H1 (cell line): ENCODE data around the gene SLC8A1. TPM values are rescaled to one million over a fixed set of nuclear protein-coding genes. Genes with fewer than 3 reads are reported as not detected.

ENCODE experiments used
- CTCF ChIA-PET: fragments of 300-600 bp; sonication (Branson Sonifier 250); formaldehyde crosslinking; loops from one replicate; lab custom pipeline; 2021; ENCODE audit not compliant: partially characterized antibody; lab: Charles Lee
- POLR2A ChIA-PET: fragments of 300-600 bp; sonication (Branson Sonifier 250); formaldehyde crosslinking; loops from one replicate; lab custom pipeline; 2021; ENCODE audit warnings: inconsistent platforms; ENCODE audit not compliant: partially characterized antibody; lab: Charles Lee
- DNase-seq, 2 experiments: peaks; one replicate each; pipeline versions ENCODE4 v3.0.0 to v3.0.0-alpha.2; 2010 to 2022; ENCODE audit warnings: low spot score in 2 of 2, low read depth in 1 of 2, mixed read lengths in 1 of 2
- FAIRE-seq: peaks from 2 replicates; lab custom pipeline; 2011; peaks lifted over from hg19 to GRCh38; lab: Jason Lieb, UNC
- H2AFZ ChIP-seq: 2 replicates; pipeline ENCODE4 v1.8.1; 2012; ENCODE audit warnings: low read length, inconsistent platforms
- H2AK5ac ChIP-seq: 2 replicates; pipeline ENCODE4 v1.6.1; 2013; ENCODE audit warnings: low read depth, low read length
- H2BK120ac ChIP-seq: replicated peaks from 2 replicates; pipeline ENCODE3; 2013; ENCODE audit warnings: low read depth, low read length, inconsistent platforms
- H2BK12ac ChIP-seq: 2 replicates; pipeline ENCODE4 v1.6.1; 2013; ENCODE audit warnings: low read depth, low read length
- H2BK15ac ChIP-seq: 2 replicates; pipeline ENCODE4 v1.6.1; 2013; ENCODE audit warnings: low read length
- H2BK20ac ChIP-seq: 2 replicates; pipeline ENCODE4 v1.6.1; 2013; ENCODE audit warnings: low read length
- H2BK5ac ChIP-seq: 2 replicates; pipeline ENCODE4 v1.6.1; 2013; ENCODE audit warnings: low read depth, low read length
- H3K14ac ChIP-seq: 2 replicates; pipeline ENCODE4 v1.6.1; 2013; ENCODE audit warnings: inconsistent platforms; ENCODE audit not compliant: insufficient read length
- H3K18ac ChIP-seq: 2 replicates; pipeline ENCODE4 v1.6.1; 2013; ENCODE audit warnings: low read length; ENCODE audit errors: extremely low read depth
- H3K23ac ChIP-seq: 2 replicates; pipeline ENCODE4 v1.6.1; 2013; ENCODE audit warnings: inconsistent platforms; ENCODE audit not compliant: insufficient read length
- H3K23me2 ChIP-seq: 2 replicates; pipeline ENCODE4 v1.6.1; 2013; ENCODE audit warnings: low read depth, low read length
- H3K27ac ChIP-seq: 2 replicates; pipeline ENCODE4 v1.6.1; 2011; ENCODE audit warnings: low read depth, low read length, inconsistent platforms
- H3K27me3 ChIP-seq, 4 experiments: replicated peaks in 1 of 4; 1 replicate in 1 of 4; 2 replicates in 3 of 4; pipeline versions ENCODE4 v1.6.1 to v1.8.1; 2011 to 2013; ENCODE audit warnings: low read length in 3 of 4, mild to moderate bottlenecking in 3 of 4, inconsistent platforms in 2 of 4, mixed read lengths in 2 of 4, moderate library complexity in 1 of 4; ENCODE audit not compliant: control insufficient read depth in 3 of 4, insufficient read depth in 3 of 4; ENCODE audit errors: extremely low read depth in 1 of 4
- H3K36me3 ChIP-seq, 4 experiments: 2 replicates each; pipeline versions ENCODE4 v1.6.1 to v1.8.1; 2011 to 2013; ENCODE audit warnings: mild to moderate bottlenecking in 4 of 4, low read length in 3 of 4, moderate library complexity in 2 of 4, control low read depth in 1 of 4, inconsistent platforms in 1 of 4; ENCODE audit not compliant: insufficient read depth in 4 of 4, control insufficient read depth in 2 of 4
- H3K4ac ChIP-seq: replicated peaks from 2 replicates; pipeline ENCODE3; 2013; ENCODE audit warnings: low read length, low read depth, mixed read lengths, inconsistent platforms; ENCODE audit not compliant: insufficient read length
- H3K4me1 ChIP-seq, 4 experiments: replicated peaks in 1 of 4; 1 replicate in 1 of 4; 2 replicates in 3 of 4; pipeline versions ENCODE4 v1.6.1 to v1.8.1; 2011 to 2013; ENCODE audit warnings: low read length in 3 of 4, inconsistent platforms in 2 of 4, mixed read lengths in 1 of 4; ENCODE audit not compliant: insufficient read depth in 4 of 4, control insufficient read depth in 3 of 4
- H3K4me2 ChIP-seq, 2 experiments: 2 replicates each; pipeline versions ENCODE4 v1.6.1 to v1.8.1; 2011 to 2013; ENCODE audit warnings: low read depth in 2 of 2, low read length in 2 of 2, control low read depth in 1 of 2, inconsistent platforms in 1 of 2, mild to moderate bottlenecking in 1 of 2; ENCODE audit not compliant: insufficient read depth in 1 of 2
- H3K4me3 ChIP-seq, 4 experiments: fragments of 200-600, 300-600 bp in 1 of 4; sonication (generic), shearing (Covaris generic), sonication (Bioruptor Twin) in 1 of 4; 2 replicates each; pipeline versions ENCODE4 v1.5.1 to v1.8.1; 2011 to 2016; ENCODE audit warnings: low read length in 4 of 4, low read depth in 3 of 4, control low read depth in 2 of 4, inconsistent platforms in 2 of 4, mild to moderate bottlenecking in 2 of 4, mixed read lengths in 1 of 4, moderate library complexity in 1 of 4; ENCODE audit not compliant: insufficient read depth in 2 of 4; ENCODE audit errors: extremely low read depth in 1 of 4
- H3K56ac ChIP-seq: replicated peaks from 2 replicates; pipeline ENCODE3; 2013; ENCODE audit warnings: low read depth, mild to moderate bottlenecking, mixed read lengths, low read length, inconsistent platforms; ENCODE audit not compliant: insufficient read length
- H3K79me1 ChIP-seq: 2 replicates; pipeline ENCODE4 v1.6.1; 2013; ENCODE audit warnings: low read depth, low read length, control low read depth
- H3K79me2 ChIP-seq, 2 experiments: 2 replicates each; pipeline versions ENCODE4 v1.6.1 to v1.8.1; 2012 to 2013; ENCODE audit warnings: low read length in 2 of 2, mild to moderate bottlenecking in 2 of 2, inconsistent platforms in 1 of 2; ENCODE audit not compliant: insufficient read depth in 2 of 2, control insufficient read depth in 1 of 2
- H3K9ac ChIP-seq, 4 experiments: replicated peaks in 1 of 4; 1 replicate in 1 of 4; 2 replicates in 3 of 4; pipeline versions ENCODE4 v1.6.1 to v1.8.1; 2011 to 2013; ENCODE audit warnings: low read depth in 3 of 4, low read length in 3 of 4, control low read depth in 2 of 4, mild to moderate bottlenecking in 2 of 4, moderate library complexity in 2 of 4, inconsistent platforms in 1 of 4; ENCODE audit errors: extremely low read depth in 1 of 4
- H3K9me3 ChIP-seq, 2 experiments: 2 replicates each; pipeline versions ENCODE4 v1.6.1 to v1.8.1; 2012 to 2013; ENCODE audit warnings: mild to moderate bottlenecking in 2 of 2, moderate library complexity in 2 of 2, control low read depth in 1 of 2, inconsistent platforms in 1 of 2, low read depth in 1 of 2, low read length in 1 of 2, mixed read lengths in 1 of 2; ENCODE audit not compliant: insufficient read depth in 2 of 2
- H4K20me1 ChIP-seq, 2 experiments: replicated peaks in 1 of 2; 2 replicates each; pipeline versions ENCODE3 to v1.8.1; 2011 to 2013; ENCODE audit warnings: inconsistent platforms in 2 of 2, low read length in 2 of 2, mild to moderate bottlenecking in 1 of 2; ENCODE audit not compliant: insufficient read depth in 2 of 2, control insufficient read depth in 1 of 2
- H4K5ac ChIP-seq: 2 replicates; pipeline ENCODE4 v1.6.1; 2013; ENCODE audit warnings: low read length, low read depth, mixed read lengths, inconsistent platforms; ENCODE audit not compliant: insufficient read length
- H4K8ac ChIP-seq: 2 replicates; pipeline ENCODE4 v1.8.0; 2013; ENCODE audit warnings: mild to moderate bottlenecking, moderate library complexity, low read length, inconsistent platforms; ENCODE audit not compliant: insufficient read depth; ENCODE audit errors: extremely low read depth
- H4K91ac ChIP-seq: replicated peaks from 2 replicates; pipeline ENCODE3; 2013; ENCODE audit warnings: low read length, mixed read lengths, inconsistent platforms; ENCODE audit not compliant: insufficient read length
- EZH2 ChIP-seq: fragments of 200-600 bp; sonication (generic); IDR thresholded peaks from 2 replicates; pipeline ENCODE4 v1.7.1; 2012; ENCODE audit warnings: low read depth, mild to moderate bottlenecking, moderate library complexity, low read length, inconsistent platforms; ENCODE audit not compliant: severe bottlenecking
- MAFK ChIP-seq: IDR thresholded peaks from 2 replicates; pipeline ENCODE4 v1.6.1; 2012; ENCODE audit warnings: low read depth, mild to moderate bottlenecking, improper control_type of control experiment, low read length
- SAP30 ChIP-seq: fragments of 300-600 bp; sonication (generic); IDR thresholded peaks from 2 replicates; pipeline ENCODE4 v1.7.1; 2012; ENCODE audit warnings: low read length, moderate library complexity, mild to moderate bottlenecking, inconsistent platforms; ENCODE audit not compliant: insufficient read depth, insufficient replicate concordance
- SP1 ChIP-seq: IDR thresholded peaks from 2 replicates; pipeline ENCODE4 v1.6.1; 2011; ENCODE audit warnings: low read depth, low read length
- TAF1 ChIP-seq: IDR thresholded peaks from 2 replicates; pipeline ENCODE4 v1.6.1; 2011; ENCODE audit warnings: mild to moderate bottlenecking, low read depth, low read length
- TAF7 ChIP-seq: optimal IDR thresholded peaks from 2 replicates; pipeline ENCODE3; 2011; ENCODE audit warnings: low read depth, mild to moderate bottlenecking, inconsistent platforms, low read length, moderate library complexity, borderline replicate concordance
- WGBS, 2 experiments: shearing (Covaris generic) in 1 of 2; methylation state at CpG; one replicate each; pipeline versions ENCODE4 v1.1.6 to v1.1.7; 2013 to 2015; ENCODE audit warnings: low lambda C conversion rate in 2 of 2, mixed read lengths in 2 of 2, inconsistent platforms in 1 of 2, low coverage in 1 of 2, missing lambda C conversion rate in 1 of 2; ENCODE audit not compliant: insufficient replicate concordance in 2 of 2, insufficient coverage in 1 of 2, insufficient read length in 1 of 2; ENCODE audit errors: extremely low coverage in 1 of 2, missing lambda C conversion rate in 1 of 2; 5-methylcytosine and 5-hydroxymethylcytosine counted together
- polyA plus RNA-seq, 7 experiments: library from polyadenylated mRNA; depleted of rRNA in 3 of 7; stranded (reverse) in 5 of 7; unstranded in 2 of 7; fragments of >200 nt in 5 of 7; fragments of 200-250 nt in 2 of 7; gene quantifications; 1 replicate in 5 of 7; 2 replicates in 1 of 7; 4 replicates in 1 of 7; pipeline versions ENCODE4 v1.2.1 to v1.2.3, GENCODE V29; 2011 to 2013; ENCODE audit warnings: missing spikeins in 2 of 7, mixed read lengths in 2 of 7
- total RNA-seq: library from RNA; stranded (reverse); fragmentation: NEBNext Ultra II Directional; extraction: Animal tissue kit (Norgen Biotek cat#: 25700); gene quantifications from 2 replicates; pipeline ENCODE4 v1.2.1, GENCODE V29; 2021

SLC8A1 gene
- total and polyA plus RNA-seq, 2 of the 8 experiments (the other 6 are each of a cell fraction or from before 2014, with no cell fraction given) = 0.68 to 3.6 TPM

DNA sequence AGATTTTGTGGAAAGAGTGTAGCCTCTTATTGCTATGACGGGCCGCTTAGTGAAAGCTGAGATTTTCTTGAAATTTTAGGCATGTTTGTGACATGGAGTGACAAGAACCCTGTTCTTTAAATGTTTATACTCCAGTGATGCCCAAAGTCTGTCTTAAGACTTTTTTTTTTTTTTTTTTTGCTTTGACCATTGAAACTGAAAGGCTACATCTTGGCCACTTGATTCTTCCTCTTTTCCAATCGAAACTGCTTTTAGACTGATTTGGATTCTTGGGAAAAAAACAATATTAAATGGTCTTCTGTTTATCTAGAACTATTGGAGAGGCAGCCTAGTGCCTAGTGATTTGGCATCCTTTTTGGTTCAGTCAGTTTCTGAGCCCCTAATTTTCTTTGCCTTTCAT lies 2.4 kb upstream of the SLC8A1 start:
- no peak overlapping the region for H4K91ac ChIP-seq
- H3K9ac ChIP-seq = no peak overlapping the region
- 96% methylated on average over 3 of the region's 3 CpGs; no CpG with 5 or more reads in 1 of the 2 experiments for WGBS, 2 experiments
- ChIA-PET POLR2A (no interaction called here), CTCF (interaction anchor here (0.6 kb wide), 1 partner anchor 421 kb away, joined by 5 read pairs; no protein-coding TSS in a partner anchor)
- H2BK120ac ChIP-seq = no peak overlapping the region
- no peaks in the 10 kb centered on the region for H3K9me3 ChIP-seq
- peaks cover 5 to 36% (median 24%) of the 10 kb centered on the region in 4 experiments; a peak in 6 of 7 replicates for H3K27me3 ChIP-seq
- no peak overlapping the region for H2BK12ac ChIP-seq
- no peak overlapping the region for H3K56ac ChIP-seq
- H3K79me2 ChIP-seq = no peaks in the 10 kb centered on the region
- H3K18ac ChIP-seq = no peak overlapping the region
- H2AFZ ChIP-seq = no peak overlapping the region
- no peak overlapping the region for H4K8ac ChIP-seq
- H3K23me2 ChIP-seq = peaks cover 9% of the 10 kb centered on the region
- no peak overlapping the region for H2AK5ac ChIP-seq
- H3K79me1 ChIP-seq = no peaks in the 10 kb centered on the region
- no peak overlapping the region for H4K5ac ChIP-seq
- H3K14ac ChIP-seq = no peak overlapping the region
- no peaks in the 10 kb centered on the region for H3K36me3 ChIP-seq
- H3K4me2 ChIP-seq = no peak overlapping the region
- H2BK20ac ChIP-seq = no peak overlapping the region
- no peak overlapping the region for H3K23ac ChIP-seq
- no peak overlapping the region for H3K4ac ChIP-seq
- no peak overlapping the region for H2BK5ac ChIP-seq
- TF ChIP-seq EZH2 (no peak), TAF7 (no peak), SP1 (no peak), TAF1 (no peak), MAFK (no peak), SAP30 (no peak)
- H4K20me1 ChIP-seq = no peaks in the 10 kb centered on the region
- DNase-seq = no peak
- H2BK15ac ChIP-seq = no peak overlapping the region
- peaks cover 3 to 12% (median 4%) of the 10 kb centered on the region in 4 experiments; a peak in 6 of 7 replicates for H3K4me1 ChIP-seq
- FAIRE-seq = no peak
- H3K4me3 ChIP-seq = no peak overlapping the region
- H3K27ac ChIP-seq = no peak overlapping the region
